Activated naive CD4-positive, alpha-beta T cell treated with anti-CD3 and anti-CD28 coated beads for 36 hours (primary cell): ENCODE data around the gene KLHL3. TPM values are rescaled to one million over a fixed set of nuclear protein-coding genes. Genes with fewer than 3 reads are reported as not detected.

ENCODE experiments used
- CTCF ChIA-PET: fragments of 350-600 bp; sonication (Branson Sonifier 250); formaldehyde crosslinking; loops from one replicate; lab custom pipeline; 2021; ENCODE audit warnings: antibody characterized with exemption; lab: Charles Lee
- DNase-seq: peaks from one replicate; pipeline ENCODE4 v3.0.0-alpha.2; 2020
- H3K27ac Mint-ChIP-seq: one replicate; pipeline ENCODE4 v1.8.0; 2021; ENCODE audit warnings: mild to moderate bottlenecking, mixed read lengths
- H3K27me3 Mint-ChIP-seq: one replicate; pipeline ENCODE4 v1.8.0; 2021; ENCODE audit warnings: low read depth, mixed read lengths
- H3K36me3 Mint-ChIP-seq: one replicate; pipeline ENCODE4 v1.8.0; 2021; ENCODE audit warnings: low read depth, mixed read lengths
- H3K4me1 Mint-ChIP-seq: one replicate; pipeline ENCODE4 v1.8.0; 2021; ENCODE audit warnings: low read depth, mixed read lengths
- H3K4me3 Mint-ChIP-seq: one replicate; pipeline ENCODE4 v1.8.0; 2021; ENCODE audit warnings: mild to moderate bottlenecking, moderate library complexity, mixed read lengths
- H3K9me3 Mint-ChIP-seq: one replicate; pipeline ENCODE4 v1.8.0; 2021; ENCODE audit warnings: mixed read lengths
- intact Hi-C: fragments of 100-400 bp; cut with micrococcal nuclease; formaldehyde crosslinking; loops from one replicate; pipeline ENCODE4 v1.15.1; 2023
- total RNA-seq, 2 experiments: library from RNA; stranded (reverse); gene quantifications; one replicate each; pipeline ENCODE4 v1.2.3, GENCODE V29; 2021

The KLHL3 gene
- total RNA-seq, 2 experiments from 2014 or later, result 1.7 to 2.0 TPM

DNA sequence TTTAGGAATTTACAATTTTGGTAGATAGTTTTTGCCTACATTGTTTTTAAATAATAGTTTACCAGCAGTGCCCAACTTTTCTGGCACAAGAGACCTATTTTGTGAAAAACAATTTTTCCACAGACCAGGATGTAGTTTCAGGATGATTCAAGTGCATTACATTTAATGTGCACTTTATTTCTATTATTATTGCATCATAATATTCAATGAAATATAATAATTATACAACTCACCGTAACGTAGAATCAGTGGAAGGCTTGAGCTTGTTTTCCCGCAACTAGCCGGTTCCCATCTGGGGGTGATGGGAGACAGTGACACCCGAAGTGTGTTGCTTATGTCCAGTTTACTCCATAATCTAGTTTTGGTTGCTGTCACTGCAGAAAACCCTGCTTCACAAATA lies 21.7 kb upstream of the KLHL3 start:
- intact Hi-C loops, result loop anchor here (10.0 kb wide), 1 partner anchor 1537 kb away; the partner anchor contains the start of gene MATR3

DNA sequence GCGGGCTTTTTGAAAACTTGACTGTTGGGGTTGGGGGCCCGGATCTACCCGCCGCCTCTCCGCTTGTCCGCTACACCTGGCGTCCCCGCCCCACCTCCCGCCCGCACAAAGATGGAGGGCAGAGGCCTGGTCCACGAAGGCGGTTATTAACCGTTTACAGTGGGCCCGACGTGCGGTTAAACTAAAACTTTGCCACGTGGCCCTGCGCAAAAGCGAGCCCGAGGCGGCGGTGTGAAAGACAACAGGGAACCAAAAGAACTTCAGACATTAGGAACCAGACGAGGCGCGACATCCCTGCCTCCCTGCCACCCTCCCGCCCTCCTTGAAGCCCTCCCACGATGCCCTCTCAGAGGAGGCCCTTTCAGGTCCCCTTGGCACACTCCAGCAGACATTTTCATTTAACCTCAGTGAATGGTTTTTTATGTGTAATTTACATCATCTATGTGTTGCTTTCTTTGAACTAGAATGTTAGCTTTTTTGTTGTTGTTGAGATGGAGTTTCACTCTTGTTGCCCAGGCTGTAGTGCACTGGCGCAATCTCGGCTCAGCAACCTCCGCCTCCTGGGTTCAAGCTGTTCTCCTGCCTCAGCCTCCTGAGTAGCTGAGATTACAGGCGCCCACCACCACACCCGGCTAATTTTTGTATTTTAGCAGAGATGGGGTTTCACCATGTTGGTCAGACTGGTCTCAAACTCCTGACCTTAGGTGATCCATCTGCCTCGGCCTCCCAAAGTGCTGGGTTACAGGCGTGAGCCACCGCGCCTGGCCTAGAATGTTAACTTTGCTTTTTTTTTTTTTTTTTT lies 19.3 kb upstream of the KLHL3 start:
- H3K4me3 Mint-ChIP-seq, result peak overlapping the region; percentile 92
- H3K27me3 Mint-ChIP-seq, result no peaks in the 10 kb centered on the region
- H3K27ac Mint-ChIP-seq, result peak overlapping the region; percentile 98
- DNase-seq, result no peak
- intact Hi-C loops, result loop anchor here (1.0 to 10.0 kb wide), 11 partner anchors 18 to 1540 kb away; partner anchors contain the start of genes BRD8, CDC23, CDC25C and EGR1
- CTCF ChIA-PET, result interaction anchor here (0.6 to 2.0 kb wide), 3 partner anchors 13 to 288 kb away, joined by 3 to 8 read pairs (median 3); no protein-coding TSS in a partner anchor
- H3K9me3 Mint-ChIP-seq, result no peaks in the 10 kb centered on the region
- peaks cover 18% of the 10 kb centered on the region for H3K4me1 Mint-ChIP-seq
- peaks cover 32% of the 10 kb centered on the region for H3K36me3 Mint-ChIP-seq

More for the DNA sequence above, 21.7 kb upstream of the KLHL3 start:
- H3K9me3 Mint-ChIP-seq, result no peaks in the 10 kb centered on the region
- peaks cover 5% of the 10 kb centered on the region for H3K4me1 Mint-ChIP-seq
- CTCF ChIA-PET, result interaction anchor here (1.0 kb wide), 1 partner anchor 17 kb away, joined by 3 read pairs; no protein-coding TSS in a partner anchor
- no peak overlapping the region for H3K27ac Mint-ChIP-seq
- H3K36me3 Mint-ChIP-seq, result peaks cover 14% of the 10 kb centered on the region
- H3K4me3 Mint-ChIP-seq, result no peak overlapping the region
- no peaks in the 10 kb centered on the region for H3K27me3 Mint-ChIP-seq
- no peak for DNase-seq

- no peaks in the 10 kb centered on the region for H3K9me3 Mint-ChIP-seq
- intact Hi-C loops, result loop anchor here (1.0 to 10.0 kb wide), 11 partner anchors 17 to 1540 kb away; partner anchors contain the start of genes BRD8, CDC23, CDC25C and EGR1
- peaks cover 19% of the 10 kb centered on the region for H3K4me1 Mint-ChIP-seq
- H3K27ac Mint-ChIP-seq, result peak within 1 kb of the TSS; percentile 98
- H3K4me3 Mint-ChIP-seq, result peak within 1 kb of the TSS; percentile 92
- CTCF ChIA-PET, result interaction anchor here (0.6 to 1.4 kb wide), 5 partner anchors 12 to 288 kb away, joined by 3 to 10 read pairs (median 6); partner anchors contain the start of gene PKD2L2
- peak; percentile 97 for DNase-seq
- no peaks in the 10 kb centered on the region for H3K27me3 Mint-ChIP-seq
- H3K36me3 Mint-ChIP-seq, result peaks cover 32% of the 10 kb centered on the region
These were observed 18.5 kb upstream of the KLHL3 start, which contains the start of gene HNRNPA0 for GRCh38 chr5:137754188-137754960. Gene HNRNPA0 (minus strand): TSS chr5:137754363. CDS start chr5:137754066, 297 bp downstream.

DNA sequence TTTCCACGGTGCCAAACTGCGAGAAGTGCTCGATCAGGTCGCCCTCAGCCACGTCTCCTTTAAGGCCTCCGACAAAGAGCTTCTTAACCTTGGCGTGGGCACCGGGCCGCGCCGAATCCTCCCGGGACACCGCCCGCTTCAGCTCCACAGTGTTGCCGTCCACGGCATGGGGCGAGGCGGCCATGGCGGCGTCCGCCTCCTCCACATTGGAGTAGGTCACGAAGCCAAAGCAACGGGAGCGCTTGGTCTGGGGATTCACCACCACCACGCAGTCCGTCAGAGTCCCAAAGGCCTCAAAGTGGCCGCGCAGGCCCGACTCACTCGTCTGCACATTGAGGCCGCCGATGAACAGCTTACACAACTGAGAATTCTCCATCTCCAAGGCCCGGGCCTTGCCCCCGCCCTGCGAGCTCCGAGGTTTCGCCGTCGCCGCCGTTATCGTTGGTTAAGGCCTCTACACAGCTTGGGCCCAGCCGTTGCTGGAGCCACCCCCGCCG lies 17.9 kb upstream of the KLHL3 start:
- H3K9me3 Mint-ChIP-seq, result no peaks in the 10 kb centered on the region
- CTCF ChIA-PET, result interaction anchor here (1.0 to 1.4 kb wide), 5 partner anchors 11 to 135 kb away, joined by 4 to 10 read pairs (median 6); partner anchors contain the start of gene PKD2L2
- H3K36me3 Mint-ChIP-seq, result peaks cover 32% of the 10 kb centered on the region
- no peak for DNase-seq
- H3K27ac Mint-ChIP-seq, result peak overlapping the region; percentile 98
- intact Hi-C loops, result loop anchor here (1.0 to 10.0 kb wide), 12 partner anchors 16 to 1541 kb away; partner anchors contain the start of genes BRD8, CDC23, CDC25C and EGR1
- H3K27me3 Mint-ChIP-seq, result no peaks in the 10 kb centered on the region
- peak overlapping the region; percentile 92 for H3K4me3 Mint-ChIP-seq
- peaks cover 19% of the 10 kb centered on the region for H3K4me1 Mint-ChIP-seq

DNA sequence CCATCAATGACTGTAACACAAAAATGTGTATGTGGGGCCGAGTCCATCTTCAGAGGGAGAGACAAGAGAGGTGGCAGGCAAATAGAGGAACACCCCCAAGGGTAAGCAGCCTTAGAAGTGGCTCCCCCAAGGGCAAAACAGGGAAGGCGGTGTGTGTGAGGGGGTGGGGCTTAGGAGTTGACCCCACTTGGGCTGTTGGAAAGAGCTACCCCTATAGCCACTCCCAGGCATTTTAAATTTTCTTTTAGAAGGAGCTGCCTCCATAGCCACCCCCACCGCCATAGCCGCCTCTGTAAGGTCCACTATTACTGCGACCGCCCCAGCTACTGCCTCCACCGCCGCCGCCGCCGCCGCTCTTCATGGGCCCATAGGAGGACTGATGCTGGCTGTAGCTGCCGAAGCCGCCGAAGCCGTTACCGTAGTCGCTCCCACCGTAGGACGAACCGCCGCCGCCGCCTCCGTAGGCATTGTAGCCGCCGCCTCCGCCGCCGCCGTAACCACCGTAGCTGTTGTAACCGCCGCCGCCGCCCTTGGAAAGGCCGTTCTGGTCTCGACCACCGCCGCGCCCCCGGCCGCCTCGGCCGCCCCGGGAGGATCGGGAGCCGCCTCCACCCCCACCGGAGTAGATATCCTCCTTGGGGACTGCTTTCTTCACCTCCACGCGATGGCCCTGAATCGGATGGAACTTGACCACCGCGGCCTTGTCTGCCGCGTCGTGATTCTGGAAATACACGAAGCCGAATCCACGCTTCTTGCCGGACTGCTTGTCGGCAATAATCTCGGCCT lies 17.2 kb upstream of the KLHL3 start:
- peaks cover 32% of the 10 kb centered on the region for H3K36me3 Mint-ChIP-seq
- peak overlapping the region; percentile 98 for H3K27ac Mint-ChIP-seq
- no peaks in the 10 kb centered on the region for H3K27me3 Mint-ChIP-seq
- CTCF ChIA-PET, result interaction anchor here (1.0 to 1.4 kb wide), 5 partner anchors 11 to 135 kb away, joined by 4 to 10 read pairs (median 6); partner anchors contain the start of gene PKD2L2
- peak overlapping the region; percentile 92 for H3K4me3 Mint-ChIP-seq
- H3K9me3 Mint-ChIP-seq, result no peaks in the 10 kb centered on the region
- intact Hi-C loops, result loop anchor here (1.0 to 10.0 kb wide), 2 partner anchors 599 to 1542 kb away; partner anchors contain the start of genes KDM3B and MATR3
- peak; percentile 55 for DNase-seq
- peaks cover 19% of the 10 kb centered on the region for H3K4me1 Mint-ChIP-seq

GRCh38 chr5:137751869-137752491 lies 16.1 kb upstream of the KLHL3 start:
- Mint-ChIP-seq H3K9me3 (no peaks in the 10 kb centered on the region), H3K4me3 (peak overlapping the region; percentile 92), H3K36me3 (peaks cover 32% of the 10 kb centered on the region), H3K4me1 (peaks cover 19% of the 10 kb centered on the region), H3K27ac (peak overlapping the region; percentile 98), H3K27me3 (no peaks in the 10 kb centered on the region)
- intact Hi-C loops, result loop anchor here (1.0 to 10.0 kb wide), 2 partner anchors 381 to 1543 kb away; partner anchors contain the start of gene MATR3
- no peak for DNase-seq
- CTCF ChIA-PET, result interaction anchor here (0.6 to 3.8 kb wide), 14 partner anchors 9 to 184 kb away, joined by 3 to 56 read pairs (median 4); partner anchors contain the start of gene KLHL3

DNA sequence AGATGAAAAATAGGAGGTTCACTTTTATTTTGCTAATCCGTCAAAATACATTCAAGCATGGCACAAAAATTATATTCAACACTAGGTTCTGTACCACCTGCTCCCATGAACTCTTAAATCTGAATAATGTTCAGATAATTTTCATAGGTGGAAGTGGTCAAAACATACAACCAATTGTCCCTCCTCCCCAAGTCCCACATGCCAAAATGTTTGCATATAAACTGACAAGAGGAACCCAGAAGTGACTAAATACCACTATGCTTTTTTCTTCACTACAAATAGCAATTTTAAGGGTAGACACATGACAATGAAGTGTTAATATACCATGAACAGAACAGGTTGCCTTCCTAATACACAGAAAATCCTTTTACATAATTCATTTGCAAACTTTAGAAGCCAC lies 14.5 kb upstream of the KLHL3 start:
- H3K27me3 Mint-ChIP-seq, result no peaks in the 10 kb centered on the region
- no peaks in the 10 kb centered on the region for H3K9me3 Mint-ChIP-seq
- peaks cover 19% of the 10 kb centered on the region for H3K4me1 Mint-ChIP-seq
- DNase-seq, result no peak
- peaks cover 32% of the 10 kb centered on the region for H3K36me3 Mint-ChIP-seq
- H3K4me3 Mint-ChIP-seq, result no peak overlapping the region
- CTCF ChIA-PET, result interaction anchor here (3.8 to 19.2 kb wide), 2 partner anchors 10 to 92 kb away, joined by 56 to 508 read pairs; no protein-coding TSS in a partner anchor
- intact Hi-C loops, result loop anchor here (10.0 kb wide), 1 partner anchor 1544 kb away; the partner anchor contains the start of gene MATR3
- no peak overlapping the region for H3K27ac Mint-ChIP-seq

DNA sequence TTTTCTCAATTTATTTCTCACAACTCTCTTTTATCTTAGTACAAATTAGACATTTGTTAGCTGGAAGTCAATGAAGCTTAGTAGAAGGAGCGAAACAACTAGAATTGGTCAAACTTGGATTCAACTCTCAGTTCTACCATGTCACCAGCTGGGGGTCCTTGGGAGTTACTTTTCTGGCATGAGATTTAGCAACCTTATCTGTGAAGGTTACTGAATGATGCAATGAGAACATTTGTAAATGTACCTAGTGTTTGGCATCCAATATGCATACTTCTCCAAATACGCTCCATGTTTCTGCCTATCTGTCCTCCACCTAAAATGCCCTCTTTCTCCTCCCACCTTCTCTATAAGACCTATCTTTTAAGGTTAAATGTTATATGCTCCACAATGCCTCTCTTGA lies 12.0 kb upstream of the KLHL3 start:
- Mint-ChIP-seq H3K9me3 (no peaks in the 10 kb centered on the region), H3K4me3 (no peak overlapping the region), H3K36me3 (peaks cover 20% of the 10 kb centered on the region), H3K4me1 (peaks cover 14% of the 10 kb centered on the region), H3K27ac (no peak overlapping the region), H3K27me3 (no peaks in the 10 kb centered on the region)
- CTCF ChIA-PET, result interaction anchor here (1.1 to 19.2 kb wide), 3 partner anchors 15 to 118 kb away, joined by 3 to 508 read pairs (median 4); no protein-coding TSS in a partner anchor
- DNase-seq, result no peak
- intact Hi-C loops, result no loop called here

DNA sequence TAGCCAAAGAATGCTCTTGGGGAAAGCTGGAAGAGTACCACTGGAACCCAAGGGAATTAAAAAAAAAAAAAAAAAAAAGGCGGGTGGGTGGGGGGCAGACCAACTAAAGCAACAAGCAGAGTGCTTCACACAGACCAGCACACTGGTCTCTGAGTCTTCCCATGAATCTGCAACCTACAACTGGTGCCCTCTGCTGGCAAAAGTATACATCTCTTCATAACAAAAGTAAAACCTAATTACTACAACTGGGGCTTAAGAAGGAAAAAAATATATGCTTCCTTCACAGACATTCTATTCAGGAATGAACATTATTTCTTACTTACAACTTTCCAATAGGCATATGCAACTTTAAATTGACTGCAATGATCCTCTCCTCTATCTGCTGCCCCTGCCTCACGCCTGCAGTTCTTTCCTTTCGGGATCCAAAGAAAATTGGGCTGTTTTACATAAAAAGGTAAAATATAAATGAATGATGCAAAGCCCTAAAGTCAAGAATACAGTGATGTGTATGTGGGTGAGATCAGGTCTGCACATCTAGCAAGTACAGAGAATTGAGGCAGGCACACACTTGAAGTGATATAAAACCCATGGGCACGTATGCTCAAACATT lies 7.2 kb upstream of the KLHL3 start:
- intact Hi-C loops, result loop anchor here (1.0 kb wide), 2 partner anchors 83 to 114 kb away; no protein-coding TSS in a partner anchor
- H3K27me3 Mint-ChIP-seq, result no peaks in the 10 kb centered on the region

GRCh38 chr5:137741718-137742117 lies 5.8 kb upstream of the KLHL3 start:
- Mint-ChIP-seq H3K27me3 (no peaks in the 10 kb centered on the region), H3K9me3 (peaks cover 8% of the 10 kb centered on the region), H3K27ac (no peak overlapping the region), H3K4me3 (no peak overlapping the region), H3K4me1 (peaks cover 15% of the 10 kb centered on the region), H3K36me3 (peaks cover 2% of the 10 kb centered on the region)
- no peak for DNase-seq
- intact Hi-C loops, result no loop called here
- CTCF ChIA-PET, result interaction anchor here (0.9 to 19.2 kb wide), 27 partner anchors 9 to 328 kb away, joined by 3 to 508 read pairs (median 8); no protein-coding TSS in a partner anchor

More for the DNA sequence above, 7.2 kb upstream of the KLHL3 start:
- no peak overlapping the region for H3K27ac Mint-ChIP-seq
- peaks cover 4% of the 10 kb centered on the region for H3K9me3 Mint-ChIP-seq
- peak; percentile 78 for DNase-seq
- peaks cover 15% of the 10 kb centered on the region for H3K4me1 Mint-ChIP-seq
- no peaks in the 10 kb centered on the region for H3K36me3 Mint-ChIP-seq
- CTCF ChIA-PET, result interaction anchor here (0.6 to 19.2 kb wide), 35 partner anchors 7 to 464 kb away, joined by 3 to 508 read pairs (median 6); no protein-coding TSS in a partner anchor
- no peak overlapping the region for H3K4me3 Mint-ChIP-seq
